ENCODE data around the gene ZMYM2.
A peak's percentile ranks its signal among the peaks of the same experiment; 100 is the strongest.

ZMYM2 gene

GRCh38 chr13:19959831-19960652, 1.5 kb downstream of the ZMYM2 start:
- Histone ChIP-seq H3K27ac (ENCODE audit: low read length) (peak overlapping the region; percentile 87), H3K36me3 (ENCODE audit: insufficient read depth, low read length) (peaks cover 38% of the 10 kb centered on the region), H3K79me2 (ENCODE audit: insufficient read depth, low read length) (peaks cover 56% of the 10 kb centered on the region), H3K4me2 (ENCODE audit: insufficient read depth, low read length) (peak overlapping the region; percentile 94), H3K27me3 (ENCODE audit: insufficient read depth, low read length, poor library complexity) (peaks cover 7% of the 10 kb centered on the region), H3K4me1 (ENCODE audit: insufficient read depth, low read length) (peaks cover 42% of the 10 kb centered on the region), H4K20me1 (ENCODE audit: insufficient read depth, low read length) (peaks cover 21% of the 10 kb centered on the region), H3K4me3 (ENCODE audit: low read depth in 1 of 2, low read length in 2 of 2) (peak overlapping the region; percentile 45 to 58), H3K9me3 (ENCODE audit: insufficient read depth, low read length, severe bottlenecking) (no peaks in the 10 kb centered on the region), H2AFZ (ENCODE audit: low read depth, low read length) (peak overlapping the region; percentile 96), H3K9ac (ENCODE audit: low read depth, low read length) (peak overlapping the region; percentile 69)
- peak; percentile 87 for TF ChIP-seq CTCF (IDR thresholded peaks at IDR 0.05; ENCODE audit: borderline replicate concordance, extremely low read depth, low read length, poor library complexity, severe bottlenecking)
- TF ChIP-seq EZH2 (IDR thresholded peaks at IDR 0.05; ENCODE audit: borderline replicate concordance, low read depth, low read length, severe bottlenecking), result no peak
- ATAC-seq (ENCODE audit: insufficient read depth, low read depth), result peak; percentile 80
- DNase-seq, result peak; percentile 95

- no peaks in the 10 kb centered on the region for H3K9me3 ChIP-seq (ENCODE audit: insufficient read depth, low read length, severe bottlenecking)
- TF ChIP-seq CTCF (IDR thresholded peaks at IDR 0.05; ENCODE audit: borderline replicate concordance, extremely low read depth, low read length, poor library complexity, severe bottlenecking) (no peak), EZH2 (IDR thresholded peaks at IDR 0.05; ENCODE audit: borderline replicate concordance, low read depth, low read length, severe bottlenecking) (no peak)
- H3K4me3 ChIP-seq (ENCODE audit: low read depth in 1 of 2, low read length in 2 of 2), result peak overlapping the region; percentile 4 to 58; a peak in 3 of 4 replicates
- no peak for ATAC-seq (ENCODE audit: insufficient read depth, low read depth)
- H3K9ac ChIP-seq (ENCODE audit: low read depth, low read length), result peak overlapping the region; percentile 69
- peaks cover 21% of the 10 kb centered on the region for H4K20me1 ChIP-seq (ENCODE audit: insufficient read depth, low read length)
- DNase-seq, result no peak
- H3K27me3 ChIP-seq (ENCODE audit: insufficient read depth, low read length, poor library complexity), result peaks cover 7% of the 10 kb centered on the region
- H3K4me2 ChIP-seq (ENCODE audit: insufficient read depth, low read length), result peak overlapping the region; percentile 94
- H3K4me1 ChIP-seq (ENCODE audit: insufficient read depth, low read length), result peaks cover 42% of the 10 kb centered on the region
- H3K79me2 ChIP-seq (ENCODE audit: insufficient read depth, low read length), result peaks cover 62% of the 10 kb centered on the region
- H3K27ac ChIP-seq (ENCODE audit: low read length), result peak overlapping the region; percentile 52
- peaks cover 41% of the 10 kb centered on the region for H3K36me3 ChIP-seq (ENCODE audit: insufficient read depth, low read length)
- H2AFZ ChIP-seq (ENCODE audit: low read depth, low read length), result no peak overlapping the region
These were observed 2.1 kb downstream of the ZMYM2 start for GRCh38 chr13:19960653-19960976.

GRCh38 chr13:19961489-19961888, 3.0 kb downstream of the ZMYM2 start:
- TF ChIP-seq EZH2 (IDR thresholded peaks at IDR 0.05; ENCODE audit: borderline replicate concordance, low read depth, low read length, severe bottlenecking), result no peak
- no peak for TF ChIP-seq CTCF (IDR thresholded peaks at IDR 0.05; ENCODE audit: borderline replicate concordance, extremely low read depth, low read length, poor library complexity, severe bottlenecking)
- H3K4me1 ChIP-seq (ENCODE audit: insufficient read depth, low read length), result peaks cover 42% of the 10 kb centered on the region
- DNase-seq, result no peak
- peaks cover 21% of the 10 kb centered on the region for H4K20me1 ChIP-seq (ENCODE audit: insufficient read depth, low read length)
- no peak overlapping the region for H3K27ac ChIP-seq (ENCODE audit: low read length)
- peak overlapping the region; percentile 94 for H3K4me2 ChIP-seq (ENCODE audit: insufficient read depth, low read length)
- peak overlapping the region; percentile 69; the same call in 1 of the 2 replicates for H3K9ac ChIP-seq (ENCODE audit: low read depth, low read length)
- H3K9me3 ChIP-seq (ENCODE audit: insufficient read depth, low read length, severe bottlenecking), result no peaks in the 10 kb centered on the region
- H2AFZ ChIP-seq (ENCODE audit: low read depth, low read length), result no peak overlapping the region
- peaks cover 70% of the 10 kb centered on the region for H3K79me2 ChIP-seq (ENCODE audit: insufficient read depth, low read length)
- no peak overlapping the region for H3K4me3 ChIP-seq (ENCODE audit: low read depth in 1 of 2, low read length in 2 of 2)
- H3K27me3 ChIP-seq (ENCODE audit: insufficient read depth, low read length, poor library complexity), result peaks cover 7% of the 10 kb centered on the region
- H3K36me3 ChIP-seq (ENCODE audit: insufficient read depth, low read length), result peaks cover 45% of the 10 kb centered on the region
- no peak for ATAC-seq (ENCODE audit: insufficient read depth, low read depth)
